ENCODE measurements around the gene CIBAR2. TPM values are rescaled to one million over a fixed set of nuclear protein-coding genes. Genes with fewer than 3 reads are reported as not detected.
A peak's percentile ranks its signal among the peaks of the same experiment; 100 is the strongest.

CIBAR2 gene
- total and polyA plus RNA-seq, 9 of the 15 experiments (the other 6 are each of a cell fraction or from before 2014, with no cell fraction given), result not detected

DNA sequence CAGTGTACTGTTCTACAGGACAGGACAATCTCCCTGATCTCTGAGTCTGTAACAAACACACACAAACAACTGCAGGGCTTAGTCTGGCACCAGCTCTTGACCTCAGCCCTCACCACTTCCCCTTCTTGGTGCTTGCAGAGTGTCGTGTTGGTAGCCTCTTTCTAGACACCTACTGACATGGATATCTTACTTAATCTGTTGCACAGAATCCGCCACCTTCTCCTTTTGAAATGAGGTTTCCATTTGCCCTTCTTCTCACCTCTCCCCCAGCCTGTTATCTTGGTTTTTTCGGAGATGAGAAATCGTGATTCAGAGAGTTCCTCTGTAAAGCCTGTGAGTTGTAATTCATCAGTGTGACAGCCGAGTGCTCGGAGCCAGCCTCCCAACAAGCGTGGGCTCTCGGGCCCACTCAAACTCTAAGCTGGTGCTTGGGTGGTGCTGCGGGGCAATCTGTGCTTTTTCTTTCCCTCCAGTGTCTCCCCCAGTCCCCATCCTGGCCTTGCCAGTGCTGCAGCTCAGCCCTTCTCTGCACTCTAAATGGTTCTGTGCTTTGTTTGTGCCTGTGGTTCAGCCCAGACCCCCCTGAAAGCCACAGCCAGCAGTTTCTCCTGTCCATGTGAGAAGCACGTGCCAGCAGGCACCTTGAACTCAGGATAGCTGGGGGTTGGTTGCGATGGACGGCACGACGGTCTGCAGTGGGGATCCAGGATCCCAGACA lies 56.6 kb downstream of the CIBAR2 start (continued):
- TF ChIP-seq, protein P1, sequence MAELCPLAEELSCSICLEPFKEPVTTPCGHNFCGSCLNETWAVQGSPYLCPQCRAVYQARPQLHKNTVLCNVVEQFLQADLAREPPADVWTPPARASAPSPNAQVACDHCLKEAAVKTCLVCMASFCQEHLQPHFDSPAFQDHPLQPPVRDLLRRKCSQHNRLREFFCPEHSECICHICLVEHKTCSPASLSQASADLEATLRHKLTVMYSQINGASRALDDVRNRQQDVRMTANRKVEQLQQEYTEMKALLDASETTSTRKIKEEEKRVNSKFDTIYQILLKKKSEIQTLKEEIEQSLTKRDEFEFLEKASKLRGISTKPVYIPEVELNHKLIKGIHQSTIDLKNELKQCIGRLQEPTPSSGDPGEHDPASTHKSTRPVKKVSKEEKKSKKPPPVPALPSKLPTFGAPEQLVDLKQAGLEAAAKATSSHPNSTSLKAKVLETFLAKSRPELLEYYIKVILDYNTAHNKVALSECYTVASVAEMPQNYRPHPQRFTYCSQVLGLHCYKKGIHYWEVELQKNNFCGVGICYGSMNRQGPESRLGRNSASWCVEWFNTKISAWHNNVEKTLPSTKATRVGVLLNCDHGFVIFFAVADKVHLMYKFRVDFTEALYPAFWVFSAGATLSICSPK (IDR thresholded peaks at IDR 0.05; ENCODE audit: borderline replicate concordance), result 0 out of 2 replicates have a peak, but pooled peaks have one; percentile 11
- TF ChIP-seq CAMTA2 (CRISPR knock-in tag; conservative IDR thresholded peaks at IDR 0.05) (0 out of 2 replicates have a peak, but pooled peaks have one; percentile 17), ZNF23 (CRISPR knock-in tag; IDR thresholded peaks at IDR 0.05) (no peak), SMAD4 (CRISPR knock-in tag; conservative IDR thresholded peaks at IDR 0.05) (peak; percentile 96), SPI1 (IDR thresholded peaks at IDR 0.05; ENCODE audit: borderline replicate concordance, low read depth, low read length) (peak; percentile 99), ZNF347 (CRISPR knock-in tag; IDR thresholded peaks at IDR 0.05; ENCODE audit: low read depth) (no peak), DPF2 (IDR thresholded peaks at IDR 0.05) (peak; percentile 92), CC2D1A (IDR thresholded peaks at IDR 0.05) (peak; percentile 18; the same call in 1 of the 2 replicates), HDAC2 (IDR thresholded peaks at IDR 0.05) (peak; percentile 85), TEAD4 (IDR thresholded peaks at IDR 0.05; ENCODE audit: low read length) (peak; percentile 77), TEAD4 (CRISPR knock-in tag; IDR thresholded peaks at IDR 0.05; ENCODE audit: borderline replicate concordance) (no peak), RNF2 (IDR thresholded peaks at IDR 0.05) (peak; percentile 91), RAD21 (CRISPR knock-in tag; conservative IDR thresholded peaks at IDR 0.05 in 1 of 2, IDR thresholded peaks at IDR 0.05 in 1 of 2) (peak; percentile 26 to 38; a peak in 2 of 4 replicates), FOSL1 (tag; conservative IDR thresholded peaks at IDR 0.05) (peak; percentile 88), SRF (CRISPR knock-in tag; IDR thresholded peaks at IDR 0.05) (0 out of 4 replicates have a peak, but pooled peaks of 1 of the 2 experiments have one; percentile 58), ZNF134 (CRISPR knock-in tag; conservative IDR thresholded peaks at IDR 0.05) (0 out of 2 replicates have a peak, but pooled peaks have one; percentile 47), NR1H2 (CRISPR knock-in tag; IDR thresholded peaks at IDR 0.05) (no peak)
- TF ChIP-seq, protein P2, sequence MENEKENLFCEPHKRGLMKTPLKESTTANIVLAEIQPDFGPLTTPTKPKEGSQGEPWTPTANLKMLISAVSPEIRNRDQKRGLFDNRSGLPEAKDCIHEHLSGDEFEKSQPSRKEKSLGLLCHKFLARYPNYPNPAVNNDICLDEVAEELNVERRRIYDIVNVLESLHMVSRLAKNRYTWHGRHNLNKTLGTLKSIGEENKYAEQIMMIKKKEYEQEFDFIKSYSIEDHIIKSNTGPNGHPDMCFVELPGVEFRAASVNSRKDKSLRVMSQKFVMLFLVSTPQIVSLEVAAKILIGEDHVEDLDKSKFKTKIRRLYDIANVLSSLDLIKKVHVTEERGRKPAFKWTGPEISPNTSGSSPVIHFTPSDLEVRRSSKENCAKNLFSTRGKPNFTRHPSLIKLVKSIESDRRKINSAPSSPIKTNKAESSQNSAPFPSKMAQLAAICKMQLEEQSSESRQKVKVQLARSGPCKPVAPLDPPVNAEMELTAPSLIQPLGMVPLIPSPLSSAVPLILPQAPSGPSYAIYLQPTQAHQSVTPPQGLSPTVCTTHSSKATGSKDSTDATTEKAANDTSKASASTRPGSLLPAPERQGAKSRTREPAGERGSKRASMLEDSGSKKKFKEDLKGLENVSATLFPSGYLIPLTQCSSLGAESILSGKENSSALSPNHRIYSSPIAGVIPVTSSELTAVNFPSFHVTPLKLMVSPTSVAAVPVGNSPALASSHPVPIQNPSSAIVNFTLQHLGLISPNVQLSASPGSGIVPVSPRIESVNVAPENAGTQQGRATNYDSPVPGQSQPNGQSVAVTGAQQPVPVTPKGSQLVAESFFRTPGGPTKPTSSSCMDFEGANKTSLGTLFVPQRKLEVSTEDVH (IDR thresholded peaks at IDR 0.05; ENCODE audit: low read depth, partially characterized antibody), result peak; percentile 19
- TF ChIP-seq, protein P3, sequence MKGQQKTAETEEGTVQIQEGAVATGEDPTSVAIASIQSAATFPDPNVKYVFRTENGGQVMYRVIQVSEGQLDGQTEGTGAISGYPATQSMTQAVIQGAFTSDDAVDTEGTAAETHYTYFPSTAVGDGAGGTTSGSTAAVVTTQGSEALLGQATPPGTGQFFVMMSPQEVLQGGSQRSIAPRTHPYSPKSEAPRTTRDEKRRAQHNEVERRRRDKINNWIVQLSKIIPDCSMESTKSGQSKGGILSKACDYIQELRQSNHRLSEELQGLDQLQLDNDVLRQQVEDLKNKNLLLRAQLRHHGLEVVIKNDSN (CRISPR knock-in tag; IDR thresholded peaks at IDR 0.05), result peak; percentile 27; the same call in 1 of the 2 replicates
- TF ChIP-seq, protein P4, sequence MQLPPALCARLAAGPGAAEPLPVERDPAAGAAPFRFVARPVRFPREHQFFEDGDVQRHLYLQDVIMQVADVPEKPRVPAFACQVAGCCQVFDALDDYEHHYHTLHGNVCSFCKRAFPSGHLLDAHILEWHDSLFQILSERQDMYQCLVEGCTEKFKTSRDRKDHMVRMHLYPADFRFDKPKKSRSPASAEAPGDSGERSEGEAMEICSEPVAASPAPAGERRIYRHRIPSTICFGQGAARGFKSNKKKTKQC (CRISPR knock-in tag; IDR thresholded peaks at IDR 0.05), result no peak
- TF ChIP-seq, protein P5, sequence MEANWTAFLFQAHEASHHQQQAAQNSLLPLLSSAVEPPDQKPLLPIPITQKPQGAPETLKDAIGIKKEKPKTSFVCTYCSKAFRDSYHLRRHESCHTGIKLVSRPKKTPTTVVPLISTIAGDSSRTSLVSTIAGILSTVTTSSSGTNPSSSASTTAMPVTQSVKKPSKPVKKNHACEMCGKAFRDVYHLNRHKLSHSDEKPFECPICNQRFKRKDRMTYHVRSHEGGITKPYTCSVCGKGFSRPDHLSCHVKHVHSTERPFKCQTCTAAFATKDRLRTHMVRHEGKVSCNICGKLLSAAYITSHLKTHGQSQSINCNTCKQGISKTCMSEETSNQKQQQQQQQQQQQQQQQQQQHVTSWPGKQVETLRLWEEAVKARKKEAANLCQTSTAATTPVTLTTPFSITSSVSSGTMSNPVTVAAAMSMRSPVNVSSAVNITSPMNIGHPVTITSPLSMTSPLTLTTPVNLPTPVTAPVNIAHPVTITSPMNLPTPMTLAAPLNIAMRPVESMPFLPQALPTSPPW (CRISPR knock-in tag; IDR thresholded peaks at IDR 0.05), result peak; percentile 59; the same call in 1 of the 2 replicates

Measured in K562 (cell line).